Tibial artery (tissue), 4 donors: Measurements from ENCODE around the gene GATA5.

ENCODE experiments used
- DNase-seq, 2 donors: peaks; one replicate each; pipeline ENCODE4 v3.0.0-alpha.2; 2019
- H3K27ac ChIP-seq, 2 donors: fragments of 200-600 bp; sonication (generic) in 1 of 2; 1 replicate in 1 of 2; 2 replicates in 1 of 2; pipeline ENCODE4 v1.5.1; 2018 to 2019; ENCODE audit warnings: mild to moderate bottlenecking in 1 of 2
- H3K27me3 ChIP-seq, 2 donors: fragments of 200-600 bp; sonication (generic) in 1 of 2; one replicate each; pipeline versions ENCODE4 v1.5.1 to v1.6.0; 2016 to 2019
- H3K36me3 ChIP-seq, 3 donors: fragments of 200-600 bp; sonication (generic) in 2 of 3; one replicate each; pipeline ENCODE4 v1.5.1; 2016 to 2019; ENCODE audit warnings: mild to moderate bottlenecking in 2 of 3
- H3K4me1 ChIP-seq, 4 donors: fragments of 200-600 bp; sonication (generic) in 2 of 4; 1 replicate in 3 of 4; 2 replicates in 1 of 4; pipeline ENCODE4 v1.5.1; 2016 to 2019
- H3K4me3 ChIP-seq, 2 donors: fragments of 200-600 bp; sonication (generic) in 1 of 2; 1 replicate in 1 of 2; 2 replicates in 1 of 2; pipeline ENCODE4 v1.5.1; 2018 to 2019; ENCODE audit warnings: mild to moderate bottlenecking in 2 of 2
- H3K9me3 ChIP-seq, 3 donors: fragments of 200-600 bp; sonication (generic) in 1 of 3; one replicate each; pipeline ENCODE4 v1.5.1; 2016 to 2019
- CTCF ChIP-seq, 2 experiments: fragments of 200-600 bp in 1 of 2; fragments of 450-650 bp in 1 of 2; IDR thresholded peaks; one replicate each; pipeline ENCODE4 v1.5.1; 2017 to 2019; ENCODE audit warnings: antibody characterized with exemption in 2 of 2, mild to moderate bottlenecking in 1 of 2, moderate library complexity in 1 of 2
- intact Hi-C: fragments of 100-400 bp; cut with DNase I; formaldehyde crosslinking; loops from one replicate; pipeline ENCODE4 v1.15.0; 2023; ENCODE audit warnings: low total_unique reads

The GATA5 gene

GRCh38 chr20:62519826-62520225 is 44.0 kb upstream of the GATA5 start:
- H3K27me3 ChIP-seq: peaks cover 0 to 72% of the 10 kb centered on the region in 2 donors
- H3K9me3 ChIP-seq: no peaks in the 10 kb centered on the region
- intact Hi-C loops: no loop called here
- H3K27ac ChIP-seq: no peak overlapping the region
- H3K36me3 ChIP-seq: no peaks in the 10 kb centered on the region
- no peak for TF ChIP-seq CTCF (IDR thresholded peaks at IDR 0.05)
- H3K4me1 ChIP-seq: no peaks in the 10 kb centered on the region
- no peak for DNase-seq
- H3K4me3 ChIP-seq: no peak overlapping the region

- H3K36me3 ChIP-seq: no peaks in the 10 kb centered on the region
- no peak for TF ChIP-seq CTCF (IDR thresholded peaks at IDR 0.05)
- no peak overlapping the region for H3K27ac ChIP-seq
- peaks cover 0 to 72% of the 10 kb centered on the region in 2 donors for H3K27me3 ChIP-seq
- H3K4me3 ChIP-seq: no peak overlapping the region
- H3K9me3 ChIP-seq: no peaks in the 10 kb centered on the region
- H3K4me1 ChIP-seq: no peaks in the 10 kb centered on the region
- intact Hi-C loops: no loop called here
- no peak for DNase-seq
Measured at GRCh38 chr20:62518911-62519310, 43.1 kb upstream of the GATA5 start.

- Histone ChIP-seq H3K4me3 (no peak overlapping the region), H3K9me3 (no peaks in the 10 kb centered on the region), H3K4me1 (no peaks in the 10 kb centered on the region), H3K27ac (no peak overlapping the region), H3K27me3 (peaks cover 0 to 72% of the 10 kb centered on the region in 2 donors), H3K36me3 (no peaks in the 10 kb centered on the region)
- intact Hi-C loops: no loop called here
- no peak for DNase-seq
- no peak for TF ChIP-seq CTCF (IDR thresholded peaks at IDR 0.05)
Measured at GRCh38 chr20:62517901-62518610, 42.3 kb upstream of the GATA5 start.

- no peak overlapping the region for H3K27ac ChIP-seq
- peaks cover 0 to 76% of the 10 kb centered on the region in 2 donors for H3K27me3 ChIP-seq
- intact Hi-C loops: no loop called here
- no peak for DNase-seq
- H3K4me1 ChIP-seq: no peaks in the 10 kb centered on the region
- no peaks in the 10 kb centered on the region for H3K9me3 ChIP-seq
- TF ChIP-seq CTCF (IDR thresholded peaks at IDR 0.05): no peak
- no peaks in the 10 kb centered on the region for H3K36me3 ChIP-seq
- H3K4me3 ChIP-seq: no peak overlapping the region
Measured at GRCh38 chr20:62517168-62517567, 41.4 kb upstream of the GATA5 start.

- TF ChIP-seq CTCF (IDR thresholded peaks at IDR 0.05): no peak
- no peaks in the 10 kb centered on the region for H3K36me3 ChIP-seq
- no peaks in the 10 kb centered on the region for H3K4me1 ChIP-seq
- H3K4me3 ChIP-seq: no peak overlapping the region
- no peak overlapping the region for H3K27ac ChIP-seq
- intact Hi-C loops: no loop called here
- H3K27me3 ChIP-seq: peaks cover 0 to 84% of the 10 kb centered on the region in 2 donors
- no peak for DNase-seq
- H3K9me3 ChIP-seq: no peaks in the 10 kb centered on the region
Measured at GRCh38 chr20:62516338-62516737, 40.5 kb upstream of the GATA5 start.
